Epithelial cell of esophagus (primary cell): ENCODE measurements around the gene PIK3R1.
A peak's percentile ranks its signal among the peaks of the same experiment; 100 is the strongest.

Experiments used
- DNase-seq: peaks from one replicate; pipeline ENCODE4 v3.0.0; 2010; ENCODE audit warnings: low read depth
- H3K4me3 ChIP-seq: 2 replicates; pipeline ENCODE4 v1.5.1; 2011; ENCODE audit warnings: mild to moderate bottlenecking, low read length, control low read depth
- CTCF ChIP-seq: IDR thresholded peaks from 2 replicates; pipeline ENCODE4 v1.5.1; 2011; ENCODE audit warnings: low read depth, mild to moderate bottlenecking, low read length, control low read depth, inconsistent platforms; ENCODE audit not compliant: insufficient read depth; ENCODE audit errors: missing control alignments

The PIK3R1 gene

GRCh38 chr5:68250661-68251298, 35.2 kb downstream of the PIK3R1 start:
- no peak overlapping the region for H3K4me3 ChIP-seq
- DNase-seq, result no peak
- no peak for TF ChIP-seq CTCF

DNA sequence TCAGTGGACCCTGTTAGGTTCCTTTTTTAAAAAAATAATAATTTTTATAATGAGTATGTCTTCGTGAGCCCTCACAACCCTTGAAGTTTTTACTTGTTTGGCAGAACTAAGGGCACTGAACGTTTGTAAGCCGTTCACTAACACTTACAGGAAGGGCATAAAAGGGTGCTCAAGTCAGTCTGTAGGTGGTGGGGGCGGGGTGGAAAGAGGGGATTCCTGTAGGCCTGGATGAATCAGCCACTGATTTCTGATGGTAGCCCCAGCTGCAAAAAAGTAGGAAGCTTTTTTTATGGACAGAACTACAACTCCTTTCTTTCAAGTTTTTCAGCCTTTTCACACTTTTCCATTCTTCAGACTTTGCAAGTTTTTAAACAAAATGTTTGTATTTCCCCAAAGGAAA, 35.8 kb downstream of the PIK3R1 start:
- H3K4me3 ChIP-seq, result no peak overlapping the region
- peak; percentile 42 for DNase-seq
- TF ChIP-seq CTCF, result no peak

DNA sequence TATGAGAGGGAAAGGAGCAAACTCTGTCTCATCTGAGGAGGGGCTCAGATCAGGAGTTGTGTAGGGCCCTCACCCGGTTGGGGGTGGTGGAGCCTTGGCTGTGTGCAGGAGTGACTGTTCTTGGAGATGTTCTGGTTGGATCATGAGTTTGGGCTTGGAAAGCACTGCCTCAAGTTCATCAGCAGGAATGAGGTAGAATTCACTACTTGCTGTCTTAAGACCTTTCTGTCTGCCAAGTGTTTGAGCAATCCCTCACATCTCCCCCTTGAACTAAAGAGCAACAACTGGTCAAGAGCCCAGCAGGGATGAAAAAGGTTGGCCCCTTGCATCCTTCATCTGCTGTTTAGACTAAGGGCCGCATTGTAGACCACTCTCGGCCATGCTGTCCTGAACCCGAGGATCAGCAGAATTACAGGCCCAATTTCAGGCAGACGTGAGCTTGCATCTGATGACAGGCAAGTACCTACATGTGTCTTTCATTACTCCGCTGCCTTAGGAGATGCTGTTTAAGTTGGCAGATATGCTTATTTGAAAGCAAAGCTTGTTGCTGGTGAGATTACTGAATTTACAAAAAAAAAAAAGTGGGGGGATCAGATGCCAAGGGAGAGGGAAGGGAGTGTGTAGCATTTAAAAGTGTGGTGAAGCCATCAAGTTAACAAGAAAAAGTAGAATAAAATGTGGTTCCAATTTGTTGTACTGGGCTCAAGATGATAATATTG, 36.4 kb downstream of the PIK3R1 start:
- no peak overlapping the region for H3K4me3 ChIP-seq
- peak; percentile 73 for DNase-seq
- no peak for TF ChIP-seq CTCF

DNA sequence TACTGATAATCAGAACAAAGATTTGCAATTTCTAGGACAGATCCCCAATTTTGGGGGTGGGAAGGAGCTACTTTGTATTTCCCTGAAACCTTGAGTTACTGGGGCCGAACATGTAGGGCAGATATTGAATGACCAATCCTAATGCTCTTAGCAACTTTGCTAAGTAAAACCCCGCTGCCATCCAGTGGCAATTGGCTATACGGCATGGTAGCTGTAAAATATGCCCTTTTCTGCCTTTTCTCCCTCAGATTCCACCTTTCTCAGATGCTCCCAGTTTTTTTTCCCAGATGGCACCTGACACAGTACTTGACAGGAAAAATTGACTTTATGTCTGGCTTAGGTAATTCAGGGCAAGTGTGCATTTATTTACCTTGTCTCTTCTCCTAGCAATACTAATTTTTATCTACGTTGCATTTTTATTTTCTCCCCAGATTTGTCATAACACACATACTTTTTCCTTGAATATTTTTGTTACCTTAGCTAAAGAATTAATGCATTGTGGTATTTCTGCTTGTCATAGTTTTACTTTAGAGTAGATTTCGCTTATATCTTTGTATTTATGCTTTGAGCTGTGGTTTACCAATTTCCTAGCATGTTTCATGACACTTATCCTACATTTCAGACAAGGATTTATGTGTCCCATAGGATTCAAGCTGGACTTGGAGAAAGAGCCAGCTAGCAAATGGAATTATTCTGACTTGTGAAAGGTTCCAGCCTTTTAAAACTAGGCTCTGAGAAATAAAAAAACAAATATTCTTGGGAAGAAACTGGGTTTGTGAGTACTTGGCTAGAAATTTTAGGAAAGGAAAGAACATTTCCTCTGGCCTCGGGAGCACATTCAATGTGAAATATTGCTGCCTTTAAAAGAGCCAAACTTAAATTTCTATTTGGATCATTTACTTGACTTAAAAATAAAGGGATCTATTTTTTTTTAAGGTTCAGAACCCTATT, 37.4 kb downstream of the PIK3R1 start:
- no peak overlapping the region for H3K4me3 ChIP-seq
- DNase-seq, result peak; percentile 68
- TF ChIP-seq CTCF, result peak; percentile 90

GRCh38 chr5:68253624-68254585, 38.3 kb downstream of the PIK3R1 start:
- no peak overlapping the region for H3K4me3 ChIP-seq
- TF ChIP-seq CTCF, result no peak
- DNase-seq, result no peak

- DNase-seq, result no peak
- TF ChIP-seq CTCF, result no peak
- H3K4me3 ChIP-seq, result no peak overlapping the region
Measured at GRCh38 chr5:68254810-68255209, 39.3 kb downstream of the PIK3R1 start.
